Dendritic cell treated with granulocyte-macrophage colony-stimulating factor and Interleukin-4, amounts not matched to agents 40 ng/mL and 50 ng/mL, for 4 days (primary cell): Measurements from ENCODE around the gene SEMA3G.

Source experiments
- H3K27ac Mint-ChIP-seq: one replicate; pipeline ENCODE4 v1.8.0; 2022; ENCODE audit warnings: mild to moderate bottlenecking, mixed read lengths
- H3K27me3 Mint-ChIP-seq: one replicate; pipeline ENCODE4 v1.8.0; 2022; ENCODE audit warnings: mild to moderate bottlenecking, mixed read lengths
- H3K36me3 Mint-ChIP-seq: one replicate; pipeline ENCODE4 v1.8.0; 2022; ENCODE audit warnings: low read depth, mixed read lengths
- H3K4me1 Mint-ChIP-seq: one replicate; pipeline ENCODE4 v1.8.0; 2022; ENCODE audit warnings: low read depth, mixed read lengths
- H3K4me3 Mint-ChIP-seq: one replicate; pipeline ENCODE4 v1.8.0; 2022; ENCODE audit warnings: mild to moderate bottlenecking, moderate library complexity, mixed read lengths
- H3K9me3 Mint-ChIP-seq: one replicate; pipeline ENCODE4 v1.8.0; 2022; ENCODE audit warnings: mixed read lengths
- intact Hi-C: fragments of 100-400 bp; cut with micrococcal nuclease; formaldehyde crosslinking; loops from one replicate; pipeline ENCODE4 v1.15.0; 2022

Gene SEMA3G

GRCh38 chr3:52415800-52416199, 29.1 kb downstream of the SEMA3G start:
- Mint-ChIP-seq H3K27me3 (no peaks in the 10 kb centered on the region), H3K9me3 (no peaks in the 10 kb centered on the region), H3K4me3 (no peak overlapping the region), H3K36me3 (peaks cover 31% of the 10 kb centered on the region), H3K4me1 (peaks cover 41% of the 10 kb centered on the region), H3K27ac (no peak overlapping the region)
- intact Hi-C loops, result no loop called here

- Mint-ChIP-seq H3K4me3 (peak overlapping the region; percentile 84), H3K27me3 (no peaks in the 10 kb centered on the region), H3K36me3 (peaks cover 62% of the 10 kb centered on the region), H3K9me3 (no peaks in the 10 kb centered on the region), H3K27ac (peak overlapping the region; percentile 95), H3K4me1 (peaks cover 74% of the 10 kb centered on the region)
- intact Hi-C loops, result no loop called here
Measured at GRCh38 chr3:52408466-52408865, 36.4 kb downstream of the SEMA3G start.

- peak overlapping the region; percentile 95 for H3K27ac Mint-ChIP-seq
- intact Hi-C loops, result no loop called here
- no peaks in the 10 kb centered on the region for H3K27me3 Mint-ChIP-seq
- H3K4me3 Mint-ChIP-seq, result no peak overlapping the region
- peaks cover 69% of the 10 kb centered on the region for H3K36me3 Mint-ChIP-seq
- no peaks in the 10 kb centered on the region for H3K9me3 Mint-ChIP-seq
- H3K4me1 Mint-ChIP-seq, result peaks cover 69% of the 10 kb centered on the region
Measured at GRCh38 chr3:52407779-52408178, 37.1 kb downstream of the SEMA3G start.

GRCh38 chr3:52406791-52407510, 38.0 kb downstream of the SEMA3G start:
- Mint-ChIP-seq H3K4me1 (peaks cover 62% of the 10 kb centered on the region), H3K27ac (no peak overlapping the region), H3K36me3 (peaks cover 78% of the 10 kb centered on the region), H3K4me3 (no peak overlapping the region), H3K27me3 (no peaks in the 10 kb centered on the region), H3K9me3 (no peaks in the 10 kb centered on the region)
- intact Hi-C loops, result no loop called here

GRCh38 chr3:52406231-52406661, 38.7 kb downstream of the SEMA3G start:
- peaks cover 55% of the 10 kb centered on the region for H3K4me1 Mint-ChIP-seq
- intact Hi-C loops, result no loop called here
- H3K27me3 Mint-ChIP-seq, result no peaks in the 10 kb centered on the region
- no peaks in the 10 kb centered on the region for H3K9me3 Mint-ChIP-seq
- no peak overlapping the region for H3K4me3 Mint-ChIP-seq
- H3K27ac Mint-ChIP-seq, result no peak overlapping the region
- peaks cover 85% of the 10 kb centered on the region for H3K36me3 Mint-ChIP-seq

- Mint-ChIP-seq H3K36me3 (peaks cover 91% of the 10 kb centered on the region), H3K27ac (no peak overlapping the region), H3K4me3 (no peak overlapping the region), H3K9me3 (no peaks in the 10 kb centered on the region), H3K4me1 (peaks cover 50% of the 10 kb centered on the region), H3K27me3 (no peaks in the 10 kb centered on the region)
- intact Hi-C loops, result no loop called here
Measured at GRCh38 chr3:52405601-52406110, 39.2 kb downstream of the SEMA3G start.

GRCh38 chr3:52405066-52405465, 39.8 kb downstream of the SEMA3G start:
- H3K36me3 Mint-ChIP-seq, result peaks cover 96% of the 10 kb centered on the region
- no peaks in the 10 kb centered on the region for H3K27me3 Mint-ChIP-seq
- intact Hi-C loops, result no loop called here
- H3K27ac Mint-ChIP-seq, result no peak overlapping the region
- H3K9me3 Mint-ChIP-seq, result no peaks in the 10 kb centered on the region
- H3K4me1 Mint-ChIP-seq, result peaks cover 50% of the 10 kb centered on the region
- H3K4me3 Mint-ChIP-seq, result no peak overlapping the region

- Mint-ChIP-seq H3K4me3 (no peak overlapping the region), H3K4me1 (peaks cover 50% of the 10 kb centered on the region), H3K27ac (no peak overlapping the region), H3K9me3 (no peaks in the 10 kb centered on the region), H3K36me3 (peaks cover 99% of the 10 kb centered on the region), H3K27me3 (no peaks in the 10 kb centered on the region)
- intact Hi-C loops, result no loop called here
Measured at GRCh38 chr3:52404391-52404790, 40.5 kb downstream of the SEMA3G start.

GRCh38 chr3:52403955-52404354, 40.9 kb downstream of the SEMA3G start:
- Mint-ChIP-seq H3K36me3 (peaks cover 99% of the 10 kb centered on the region), H3K4me1 (peaks cover 46% of the 10 kb centered on the region), H3K27me3 (no peaks in the 10 kb centered on the region), H3K9me3 (no peaks in the 10 kb centered on the region), H3K4me3 (no peak overlapping the region), H3K27ac (no peak overlapping the region)
- intact Hi-C loops, result no loop called here

GRCh38 chr3:52403271-52403841, 41.5 kb downstream of the SEMA3G start:
- intact Hi-C loops, result no loop called here
- Mint-ChIP-seq H3K27ac (no peak overlapping the region), H3K36me3 (peaks cover 100% of the 10 kb centered on the region), H3K27me3 (no peaks in the 10 kb centered on the region), H3K4me1 (peaks cover 40% of the 10 kb centered on the region), H3K4me3 (no peak overlapping the region), H3K9me3 (no peaks in the 10 kb centered on the region)

GRCh38 chr3:52402706-52403270, 42.1 kb downstream of the SEMA3G start:
- Mint-ChIP-seq H3K27me3 (no peaks in the 10 kb centered on the region), H3K4me1 (peaks cover 35% of the 10 kb centered on the region), H3K4me3 (no peak overlapping the region), H3K36me3 (peaks cover 97% of the 10 kb centered on the region), H3K27ac (no peak overlapping the region), H3K9me3 (no peaks in the 10 kb centered on the region)
- intact Hi-C loops, result no loop called here

- Mint-ChIP-seq H3K4me1 (peaks cover 28% of the 10 kb centered on the region), H3K27me3 (no peaks in the 10 kb centered on the region), H3K36me3 (peaks cover 96% of the 10 kb centered on the region), H3K9me3 (no peaks in the 10 kb centered on the region), H3K27ac (no peak overlapping the region), H3K4me3 (no peak overlapping the region)
- intact Hi-C loops, result no loop called here
Measured at GRCh38 chr3:52402101-52402521, 42.8 kb downstream of the SEMA3G start.

- peaks cover 96% of the 10 kb centered on the region for H3K36me3 Mint-ChIP-seq
- no peaks in the 10 kb centered on the region for H3K27me3 Mint-ChIP-seq
- intact Hi-C loops, result no loop called here
- H3K27ac Mint-ChIP-seq, result no peak overlapping the region
- H3K4me3 Mint-ChIP-seq, result no peak overlapping the region
- H3K4me1 Mint-ChIP-seq, result peaks cover 24% of the 10 kb centered on the region
- H3K9me3 Mint-ChIP-seq, result no peaks in the 10 kb centered on the region
Measured at GRCh38 chr3:52401551-52401950, 43.4 kb downstream of the SEMA3G start.

GRCh38 chr3:52401021-52401420, 43.9 kb downstream of the SEMA3G start:
- Mint-ChIP-seq H3K4me3 (no peak overlapping the region), H3K4me1 (peaks cover 22% of the 10 kb centered on the region), H3K9me3 (no peaks in the 10 kb centered on the region), H3K36me3 (peaks cover 96% of the 10 kb centered on the region), H3K27me3 (no peaks in the 10 kb centered on the region), H3K27ac (no peak overlapping the region)
- intact Hi-C loops, result no loop called here
